ENCODE measurements around the gene VAT1. TPM values are rescaled to one million over a fixed set of nuclear protein-coding genes. Genes with fewer than 3 reads are reported as not detected.

VAT1 gene
- total and polyA plus RNA-seq, 9 of the 15 experiments (the other 6 are each of a cell fraction or from before 2014, with no cell fraction given) = 29.4 to 153 (median 66.7) TPM

GRCh38 chr17:42992872-42993271 is 29.3 kb downstream of the VAT1 start (continued):
- TF ChIP-seq ZBTB5 (IDR thresholded peaks at IDR 0.05) = no peak

GRCh38 chr17:42991471-42991870 is 30.7 kb downstream of the VAT1 start:
- H3K9ac ChIP-seq (ENCODE audit: insufficient read depth in 1 of 2, low read depth in 2 of 2, low read length in 2 of 2) = no peak overlapping the region
- H3K4me1 ChIP-seq (replicated peaks in 1 of 2; ENCODE audit: control insufficient read depth in 2 of 2, insufficient read depth in 2 of 2, low read length in 2 of 2) = no peaks in the 10 kb centered on the region
- H3K36me3 ChIP-seq (ENCODE audit: control insufficient read depth, insufficient read depth, low read length) = peaks cover 77% of the 10 kb centered on the region
- in situ Hi-C loops (cut with MboI) (no loop called here), intact Hi-C loops (cut with micrococcal nuclease) (no loop called here)
- 96% methylated on average over 6 of the region's 6 CpGs for WGBS (ENCODE audit: insufficient coverage, low coverage, missing lambda C conversion rate)
- no peak for FAIRE-seq
- DNase-seq (ENCODE audit: extremely low read depth in 1 of 4, low spot score in 3 of 4) = no peak
- H3K79me2 ChIP-seq (ENCODE audit: control insufficient read depth, insufficient read depth, low read length) = no peaks in the 10 kb centered on the region
- no peaks in the 10 kb centered on the region for H3K9me3 ChIP-seq (replicated peaks; ENCODE audit: control insufficient read depth, insufficient read depth, low read depth, low read length)
- POLR2A ChIA-PET = interaction anchor here (0.5 to 2.2 kb wide), 5 partner anchors 13 to 1080 kb away, joined by 3 to 6 read pairs (median 3); no protein-coding TSS in a partner anchor
- no peaks in the 10 kb centered on the region for H4K20me1 ChIP-seq (replicated peaks; ENCODE audit: control insufficient read depth, insufficient read depth, low read length)
- ATAC-seq = no peak
- H3K27ac ChIP-seq (ENCODE audit: extremely low read depth, low read depth, low read length) = no peak overlapping the region
- H3K9me1 ChIP-seq (ENCODE audit: control insufficient read depth, insufficient read depth, low read length) = no peaks in the 10 kb centered on the region
- H3K27me3 ChIP-seq (ENCODE audit: control insufficient read depth in 2 of 2, insufficient read depth in 2 of 2, low read length in 2 of 2) = no peaks in the 10 kb centered on the region
- H2AFZ ChIP-seq (ENCODE audit: low read depth, low read length) = no peak overlapping the region
- H3K4me3 ChIP-seq = no peak overlapping the region
- TF ChIP-seq NFIC (IDR thresholded peaks at IDR 0.05) (peak; percentile 70), CHD4 (IDR thresholded peaks at IDR 0.05; ENCODE audit: insufficient read depth, insufficient replicate concordance, low read depth, low read length, poor library complexity, severe bottlenecking) (no peak)
- BruUV-seq (replicated peaks) = no TSS peak
- no peak overlapping the region for H3K4me2 ChIP-seq (ENCODE audit: insufficient read depth, low read length)
- CTCF ChIA-PET (ENCODE audit: low intra/inter-chr PET ratio) = no interaction called here

All from K562 (cell line).